Measurements from ENCODE around the gene PTPRR.

PTPRR gene

GRCh38 chr12:70598467-70599193, 321.9 kb downstream of the PTPRR start:
- DNase-seq (ENCODE audit: low read depth), result no peak

DNA sequence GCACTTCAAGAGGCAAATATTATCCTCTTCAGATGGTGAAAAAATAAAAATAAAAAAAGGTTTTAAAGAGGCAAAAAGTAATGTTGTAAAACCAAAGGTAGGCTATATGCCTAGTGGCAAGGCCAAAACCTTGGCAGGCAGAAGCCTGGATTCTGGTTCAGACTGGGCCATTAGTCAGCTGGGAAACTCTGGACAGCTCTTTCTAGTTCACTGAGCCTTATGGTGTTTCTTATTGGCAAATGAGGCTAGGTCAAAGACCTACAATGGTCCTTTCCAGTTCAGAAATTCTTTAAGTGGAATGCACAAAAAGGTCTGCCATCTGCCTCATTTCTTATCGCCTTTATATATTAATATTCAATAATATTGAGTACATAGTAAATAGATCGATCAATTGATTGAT, 327.9 kb downstream of the PTPRR start:
- no peak for DNase-seq (ENCODE audit: low read depth)

- no peak for DNase-seq (ENCODE audit: low read depth)
Observed at GRCh38 chr12:70590549-70591226, 329.9 kb downstream of the PTPRR start.

DNA sequence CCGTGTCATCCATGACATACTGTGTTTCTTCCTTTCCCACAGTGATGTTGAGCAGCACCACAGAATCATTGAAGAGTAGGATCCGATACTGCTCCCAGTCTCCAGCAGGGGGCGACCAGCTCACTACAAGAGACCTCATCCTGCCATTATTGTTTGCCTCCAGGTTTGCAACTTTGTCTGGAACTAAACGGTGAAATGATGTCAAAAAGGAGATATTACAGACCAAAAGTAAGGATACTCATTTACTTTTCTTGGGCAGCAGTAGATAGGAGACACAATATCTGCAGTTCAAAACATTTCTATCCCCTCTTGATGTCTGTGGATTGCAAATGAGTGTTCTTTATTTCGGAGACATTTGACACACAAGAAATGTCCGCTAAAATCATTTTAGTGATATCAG, 330.5 kb downstream of the PTPRR start:
- DNase-seq (ENCODE audit: low read depth), result peak; percentile 68
